SKM-1 (cell line): ENCODE measurements around the gene HELZ2.

ENCODE experiments used
- DNase-seq: peaks from one replicate; lab custom pipeline; 2025; ENCODE audit not compliant: unreplicated experiment; lab: John Stamatoyannopoulos, UW

Gene HELZ2

DNA sequence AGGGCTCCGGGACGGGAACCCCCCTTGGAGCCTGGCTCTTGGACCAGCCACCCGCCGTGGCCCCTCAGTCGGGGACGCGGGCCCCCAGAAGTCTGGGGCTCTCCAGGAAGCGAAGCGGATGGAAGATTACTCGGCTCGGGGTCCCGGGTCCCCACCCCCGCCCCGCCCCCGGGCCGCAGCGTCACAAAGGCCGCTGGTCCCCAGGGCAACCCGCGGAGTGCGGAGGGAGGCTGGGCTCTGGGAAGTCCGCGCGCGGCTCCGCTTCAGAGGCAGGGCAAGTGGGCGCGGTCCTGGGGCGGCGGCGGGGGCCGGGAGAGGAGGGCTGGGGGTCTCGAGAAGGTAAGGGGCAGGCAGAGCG is 20.1 kb downstream of the HELZ2 start, which contains the start of gene FNDC11:
Gene FNDC11, plus strand, starts transcription at position 227 of the 358 bp plus-strand sequence. CDS start 1,505 bp downstream, outside the sequence.
- no peak for DNase-seq

DNA sequence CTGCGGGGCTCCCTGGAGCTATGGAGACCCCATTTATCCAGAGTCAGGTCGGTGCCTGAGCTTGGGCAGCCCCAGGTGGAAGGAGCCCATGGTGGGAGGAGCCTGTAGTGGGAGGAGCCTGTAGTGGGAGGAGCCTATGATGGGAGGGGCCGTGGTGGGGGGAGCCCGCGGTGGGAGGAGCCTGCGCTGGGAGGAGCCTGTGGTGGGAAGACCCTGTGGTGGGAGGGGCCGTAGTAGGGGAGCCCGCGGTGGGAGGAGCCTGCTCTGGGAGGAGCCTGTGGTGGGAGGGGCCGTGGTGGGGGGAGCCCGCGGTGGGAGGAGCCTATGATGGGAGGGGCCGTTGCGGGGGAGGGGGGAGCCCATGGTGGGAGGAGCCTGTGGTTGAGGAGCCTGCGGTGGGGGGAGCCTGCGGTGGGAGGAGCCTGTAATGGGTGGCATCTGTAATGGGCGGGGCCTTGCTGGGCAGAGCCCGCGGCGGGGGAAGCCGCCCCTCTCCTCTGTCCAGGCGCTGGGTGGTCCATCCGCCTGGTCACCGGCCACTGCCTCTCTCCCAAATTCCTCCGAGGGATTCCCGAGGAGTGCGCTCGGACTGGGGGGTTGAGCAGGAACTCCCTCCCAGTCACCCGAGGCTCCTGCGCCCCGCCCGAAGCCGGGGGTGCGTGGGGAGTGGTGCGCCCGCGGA is 20.6 kb downstream of the HELZ2 start:
- peak; percentile 21 for DNase-seq

DNA sequence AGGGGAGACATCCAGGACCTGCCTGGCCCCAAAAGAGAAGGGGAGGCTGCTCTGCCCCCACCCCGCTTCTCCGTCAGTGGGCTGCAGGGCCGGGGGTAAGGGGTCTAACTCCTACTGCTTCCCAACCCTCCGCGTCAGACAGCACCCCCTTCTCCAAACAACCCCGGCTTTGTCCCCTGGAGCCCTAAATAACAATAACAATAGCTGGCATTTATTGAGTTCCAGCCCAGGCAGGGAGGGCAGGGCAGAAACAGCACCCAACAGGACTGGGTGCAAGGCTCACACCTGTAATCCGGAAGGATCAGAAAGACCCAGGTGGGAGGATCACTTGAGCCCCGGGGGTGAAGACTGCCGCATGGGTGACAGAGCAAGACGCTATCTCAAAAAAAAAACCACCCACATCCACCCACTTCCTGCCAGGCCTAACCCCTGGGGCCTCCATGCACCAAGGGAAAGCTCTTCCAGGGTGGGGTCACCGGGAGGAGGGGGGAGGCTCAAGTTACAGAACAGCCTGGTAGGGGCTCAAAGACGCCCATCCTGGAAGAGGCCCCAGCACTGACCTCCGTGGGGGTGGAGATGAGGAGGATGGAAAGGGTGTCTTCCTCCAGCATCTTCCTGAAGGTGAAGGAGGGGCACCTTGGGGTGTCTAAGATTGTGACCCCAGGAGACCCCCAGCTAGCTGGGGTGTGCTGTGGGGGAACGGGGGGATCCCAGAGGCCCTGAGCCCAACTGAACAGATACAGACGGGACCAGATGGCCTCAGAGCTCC is 21.4 kb downstream of the HELZ2 start:
- no peak for DNase-seq

DNA sequence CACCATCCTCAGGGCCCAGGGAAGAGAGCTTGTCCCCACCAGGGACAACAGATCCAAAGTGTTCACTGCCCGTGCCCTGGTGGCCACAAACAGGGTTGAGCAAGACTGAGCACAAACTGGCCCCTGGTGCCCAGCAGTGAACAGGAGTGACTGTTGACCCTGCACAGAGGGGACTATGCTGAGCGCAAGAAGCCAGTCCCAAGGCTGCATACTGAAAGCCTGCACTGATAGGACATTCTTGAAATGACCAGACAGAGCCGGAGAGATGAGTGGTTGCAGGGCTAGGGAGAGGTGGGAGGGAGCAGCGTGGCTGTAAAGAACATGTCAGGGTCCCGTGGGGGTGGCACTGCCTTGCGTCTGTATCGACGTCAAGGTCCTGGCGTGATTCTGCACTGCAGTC is 23.0 kb downstream of the HELZ2 start:
- no peak for DNase-seq

DNA sequence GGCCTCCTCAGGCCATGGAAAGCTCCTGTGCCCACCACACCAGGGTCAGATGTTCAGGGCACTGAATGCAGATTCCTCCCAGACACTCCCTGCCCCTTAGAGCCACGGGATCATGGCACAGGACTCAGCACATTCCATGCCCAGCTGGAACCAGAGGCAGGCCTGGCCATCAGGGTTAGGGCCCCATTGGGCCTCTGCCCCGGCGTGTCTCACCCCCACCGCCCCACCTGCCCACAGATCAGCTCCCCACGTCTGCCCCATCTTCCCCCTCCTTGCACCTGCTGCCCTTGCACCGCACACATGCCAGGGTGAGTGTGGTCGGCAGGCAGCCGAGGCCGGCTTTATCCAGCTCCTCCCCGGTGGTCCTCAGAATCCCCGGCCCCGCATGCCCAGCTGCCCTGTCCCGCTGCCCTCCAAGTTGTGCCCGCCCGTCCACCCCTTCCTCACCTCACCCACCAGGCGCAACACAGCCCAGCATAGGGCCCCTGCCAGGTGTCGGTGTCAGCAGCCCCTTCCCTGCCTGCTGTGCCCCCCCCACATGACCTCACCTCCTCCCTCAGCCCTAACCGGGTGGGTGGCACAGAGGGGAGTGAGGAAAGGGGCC is 24.3 kb downstream of the HELZ2 start:
- DNase-seq, result no peak

DNA sequence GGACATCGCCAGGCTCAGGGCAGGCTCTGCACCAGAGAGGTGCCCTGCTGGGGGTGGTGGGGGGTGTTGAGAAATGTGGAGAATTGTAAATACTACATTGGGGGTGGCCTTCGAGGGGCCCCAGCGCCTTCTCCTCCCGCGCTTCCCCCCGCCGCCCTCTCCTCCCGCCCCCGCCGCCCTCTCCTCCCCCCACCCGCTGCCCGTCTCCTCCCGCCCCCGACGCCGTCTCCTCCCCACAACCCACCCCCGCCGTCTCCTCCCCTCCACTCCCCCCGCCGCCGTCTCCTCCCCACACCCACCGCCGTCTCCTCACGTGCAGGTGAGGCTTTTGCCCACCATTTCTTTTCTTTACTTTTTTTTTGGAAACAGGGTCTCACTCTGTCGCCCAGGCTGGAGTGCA is 25.0 kb downstream of the HELZ2 start:
- DNase-seq, result no peak

DNA sequence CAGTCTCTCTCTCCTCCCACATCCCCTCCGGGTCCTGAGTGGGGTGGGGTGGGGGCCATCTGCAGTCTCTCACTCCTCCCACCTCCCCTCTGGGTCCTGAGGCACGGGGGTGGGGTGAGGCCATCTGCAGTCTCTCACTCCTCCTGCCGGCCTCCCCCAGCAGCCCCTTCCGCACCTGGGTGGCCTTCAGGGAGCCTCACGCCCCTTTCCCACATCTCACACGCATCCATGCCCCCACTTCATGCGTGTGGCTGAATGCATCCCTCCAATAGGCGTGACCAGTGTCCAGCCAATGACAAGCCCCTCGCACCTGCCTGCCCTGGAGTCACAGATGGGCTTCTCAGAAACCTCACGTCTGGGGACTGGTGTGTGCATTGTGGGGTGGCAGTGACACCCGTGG is 25.5 kb downstream of the HELZ2 start:
- no peak for DNase-seq

DNA sequence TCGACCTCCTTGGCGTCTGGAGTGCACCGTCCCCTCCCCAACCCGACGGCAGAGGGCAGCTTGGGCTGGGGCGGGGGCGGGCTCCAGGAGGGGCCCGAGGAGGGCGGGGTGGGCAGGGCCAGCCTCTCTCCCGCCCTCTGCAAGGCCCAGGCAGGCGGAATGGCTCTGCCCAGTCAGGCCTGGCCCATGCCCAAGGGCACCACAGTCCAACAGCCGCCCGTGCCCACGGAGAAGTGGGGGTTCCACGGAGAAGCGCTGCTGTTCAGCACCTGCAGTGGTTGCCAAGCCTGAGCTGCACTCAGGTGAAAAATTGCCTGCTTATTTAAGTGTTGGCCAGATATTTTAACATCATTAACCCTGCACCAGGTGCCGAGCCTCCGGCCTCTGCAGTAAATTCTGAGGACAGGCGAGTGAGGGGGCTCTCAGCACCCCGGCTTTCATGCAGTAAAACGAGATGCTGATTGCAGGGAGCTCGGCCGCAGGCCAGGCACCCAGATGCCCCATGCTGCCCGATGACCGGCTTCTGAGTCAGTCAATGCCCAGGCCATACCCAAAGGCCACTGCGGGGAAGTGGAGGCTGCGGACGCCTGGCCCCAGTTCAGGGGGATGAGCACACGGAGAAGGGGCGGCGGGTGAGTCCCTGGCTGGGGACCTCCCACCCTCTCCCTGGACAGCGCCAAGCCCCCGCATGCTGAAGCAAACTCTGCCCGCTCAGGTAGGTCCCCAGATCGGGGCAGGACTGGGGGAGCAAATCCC is 26.1 kb downstream of the HELZ2 start, which contains the start of gene SRMS:
Gene SRMS, minus strand, starts transcription at position 25 of the 756 bp plus-strand sequence. CDS start 286 bp downstream, outside the sequence.
- DNase-seq, result no peak

DNA sequence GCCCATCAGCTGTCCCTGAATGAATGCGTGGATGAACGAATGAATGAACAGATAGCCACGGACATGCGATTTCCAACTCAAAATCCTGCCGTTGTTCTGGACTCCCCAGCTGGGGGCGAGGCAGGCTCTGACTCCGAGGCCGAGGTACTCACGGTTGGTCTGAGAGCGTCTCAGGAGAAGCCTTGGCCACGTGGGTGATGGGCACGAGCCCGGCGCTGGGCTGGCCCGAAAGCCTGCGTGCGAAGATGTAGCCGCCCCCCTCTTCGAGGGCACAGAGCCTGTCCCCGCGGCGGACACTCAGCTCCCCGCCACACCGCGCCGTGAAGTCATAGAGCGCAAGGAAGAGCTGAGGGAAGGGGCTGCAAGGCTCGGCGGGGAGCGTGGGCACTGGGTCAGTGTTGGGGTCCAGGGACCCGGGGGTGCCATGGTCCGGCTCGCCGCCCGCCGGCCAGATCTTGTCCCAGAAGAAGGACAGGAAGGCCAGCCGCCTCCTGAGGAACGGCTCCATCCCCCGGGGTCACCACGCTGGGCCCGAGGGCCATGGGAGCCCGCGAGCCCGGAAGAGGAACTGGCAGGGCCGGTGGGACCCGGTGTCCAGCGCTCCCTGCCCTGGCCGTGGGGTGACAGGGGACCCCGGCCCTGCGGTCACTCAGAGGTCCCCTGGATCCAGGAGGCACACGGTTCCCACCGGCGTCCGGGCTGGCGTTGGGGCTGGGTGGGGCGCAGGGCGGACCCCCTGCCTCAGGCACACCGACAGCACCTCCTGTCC is 26.9 kb downstream of the HELZ2 start:
- no peak for DNase-seq

DNA sequence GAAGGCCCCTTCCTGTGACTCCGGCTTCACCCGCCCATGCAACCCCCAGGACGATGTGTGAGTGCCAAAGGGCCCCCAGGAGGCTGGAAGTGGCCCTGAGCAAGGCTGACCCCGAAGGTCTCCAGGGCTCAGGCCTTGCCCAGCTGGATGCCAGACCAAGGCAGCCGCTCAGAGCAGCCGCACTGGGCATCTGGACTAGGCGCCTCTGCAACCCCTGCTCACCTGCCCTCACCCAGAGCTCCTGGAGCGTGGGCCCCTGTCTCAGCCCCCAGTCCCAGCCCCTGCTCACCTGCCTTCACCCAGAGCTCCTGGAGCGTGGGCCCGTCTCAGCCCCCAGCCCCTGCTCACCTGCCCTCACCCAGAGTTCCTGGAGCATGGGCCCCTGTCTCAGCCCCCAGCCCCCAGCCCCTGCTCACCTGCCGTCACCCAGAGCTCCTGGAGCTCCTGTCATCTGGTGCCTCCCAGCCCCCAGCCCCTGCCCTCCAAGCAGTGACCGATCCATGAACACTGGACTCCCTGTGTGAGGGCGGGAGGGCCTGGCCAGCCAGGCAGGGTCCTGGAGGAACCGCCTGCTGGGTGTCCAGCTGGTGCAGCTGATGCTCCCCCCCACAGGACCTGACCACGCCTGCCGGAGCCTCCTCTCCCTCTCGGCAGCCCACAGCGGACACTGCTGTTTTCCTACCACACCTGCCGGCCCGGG is 27.6 kb downstream of the HELZ2 start:
- DNase-seq, result no peak

DNA sequence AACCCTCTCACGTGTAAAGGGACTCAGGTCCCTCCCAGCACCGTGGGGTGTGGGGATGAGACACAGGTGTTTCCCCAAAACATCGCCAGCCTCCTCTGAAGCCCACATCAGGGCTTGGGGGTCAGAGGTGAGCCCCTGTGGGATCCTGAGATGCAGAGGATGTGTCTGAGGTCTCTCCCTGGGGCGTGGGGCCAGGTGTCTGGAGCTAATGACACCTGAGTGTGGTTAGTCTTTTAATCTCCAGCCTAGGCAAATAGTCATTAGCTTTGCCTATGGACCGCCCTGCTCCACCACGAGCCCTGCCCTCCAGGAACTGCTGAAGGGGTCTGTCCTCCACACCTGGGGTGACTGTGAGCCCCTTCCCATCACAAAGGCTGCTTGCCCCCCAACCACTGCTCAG is 28.2 kb downstream of the HELZ2 start:
- no peak for DNase-seq

DNA sequence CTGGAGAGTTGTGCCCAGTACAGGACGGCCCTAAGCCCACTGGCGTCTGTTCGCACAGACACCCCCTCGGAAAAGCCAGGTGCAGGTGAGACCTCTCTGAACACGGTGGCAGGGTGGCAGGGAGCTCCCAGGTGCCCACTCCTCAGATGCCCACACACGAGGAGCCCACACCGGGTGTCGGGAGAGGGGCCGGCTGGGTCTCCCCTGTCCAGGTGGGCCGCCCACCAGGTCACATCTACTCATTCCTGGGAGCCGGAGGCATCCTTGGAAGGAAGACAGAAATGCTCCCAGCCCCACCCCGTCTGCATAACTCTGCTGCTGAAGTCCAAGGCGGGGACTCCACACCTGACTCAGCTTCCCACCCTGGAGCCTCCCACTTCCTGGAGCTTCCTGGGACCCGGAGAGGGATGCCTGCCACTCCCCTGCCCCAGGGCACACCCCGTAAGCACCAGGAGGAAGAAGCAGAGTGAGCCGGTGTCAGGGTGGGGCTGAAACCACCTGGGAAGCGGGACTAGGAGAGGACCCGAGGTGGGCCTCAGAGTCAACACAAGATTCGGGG is 29.0 kb downstream of the HELZ2 start:
- DNase-seq, result no peak

DNA sequence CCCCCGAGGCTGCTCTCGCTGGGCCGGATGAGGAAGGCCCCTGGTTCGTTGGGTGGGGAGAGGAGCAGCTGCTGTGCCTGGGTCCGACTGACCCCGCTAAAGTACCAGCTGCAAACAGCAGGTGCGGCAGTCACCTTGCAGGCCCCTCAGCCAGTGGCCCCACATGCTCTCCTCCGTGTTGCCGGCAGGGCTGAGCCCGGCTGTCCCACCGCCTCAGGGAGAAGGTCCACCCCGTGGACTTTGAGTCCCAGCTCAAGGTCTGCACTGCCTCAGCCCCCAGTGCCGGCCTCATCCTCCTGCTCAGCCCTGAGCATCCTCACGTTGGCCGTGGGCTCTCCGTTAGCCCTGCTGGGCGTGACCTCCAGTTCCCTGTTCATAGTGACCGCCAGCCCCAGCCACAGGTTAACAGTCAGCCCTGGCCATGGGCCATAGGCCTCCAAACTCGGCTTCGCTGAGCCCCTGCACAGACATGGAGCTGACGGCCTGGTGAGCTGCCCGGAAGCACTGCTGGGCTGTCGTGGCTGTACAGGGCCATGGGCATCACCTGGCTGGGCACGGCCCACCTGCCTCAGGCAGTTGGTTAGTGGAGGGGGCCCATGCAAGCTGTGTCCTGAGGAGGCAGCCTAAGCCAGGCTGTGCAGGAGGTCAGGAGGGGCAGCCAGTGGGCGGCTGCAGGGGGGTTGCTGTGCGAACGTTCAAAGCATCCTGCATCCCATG is 29.6 kb downstream of the HELZ2 start:
- DNase-seq, result no peak

DNA sequence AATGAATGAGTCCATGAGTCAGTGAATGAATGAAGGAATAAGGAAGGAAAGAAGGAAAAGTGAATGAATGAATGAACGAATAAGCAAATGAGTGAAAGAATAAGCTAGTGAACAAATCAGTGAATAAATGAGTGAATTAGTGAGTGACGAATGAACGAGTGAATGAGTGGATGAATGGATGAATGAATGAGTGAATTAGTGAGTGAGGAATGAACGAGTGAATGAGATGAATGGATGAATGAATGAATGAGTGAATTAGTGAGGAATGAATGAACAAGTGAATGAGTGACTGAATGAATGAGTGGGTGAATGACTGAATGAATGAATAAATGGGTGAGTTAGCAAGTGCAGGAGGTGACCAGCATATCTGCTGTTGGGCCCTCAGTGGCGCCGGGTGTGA is 30.3 kb downstream of the HELZ2 start:
- DNase-seq, result no peak

DNA sequence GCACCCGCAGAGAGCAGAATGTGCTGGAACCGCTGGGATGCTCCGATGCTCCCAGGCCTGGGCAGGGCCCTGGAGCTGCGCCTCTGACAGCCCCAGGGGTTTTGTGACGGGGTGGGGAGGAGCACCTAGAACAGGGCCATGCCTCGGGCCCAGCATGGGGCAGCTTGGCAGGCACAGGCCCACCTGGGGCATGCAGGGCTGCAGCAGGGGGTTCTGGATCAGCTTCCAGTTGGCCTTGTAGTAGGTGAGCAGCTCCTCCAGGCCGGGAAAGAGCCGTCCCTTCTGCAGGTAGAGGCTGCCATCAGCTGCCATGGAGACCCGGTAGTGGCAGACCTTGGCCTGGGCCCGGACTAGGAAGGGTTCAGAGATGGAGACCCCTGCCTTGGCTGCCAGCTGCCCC is 30.9 kb downstream of the HELZ2 start:
- no peak for DNase-seq

DNA sequence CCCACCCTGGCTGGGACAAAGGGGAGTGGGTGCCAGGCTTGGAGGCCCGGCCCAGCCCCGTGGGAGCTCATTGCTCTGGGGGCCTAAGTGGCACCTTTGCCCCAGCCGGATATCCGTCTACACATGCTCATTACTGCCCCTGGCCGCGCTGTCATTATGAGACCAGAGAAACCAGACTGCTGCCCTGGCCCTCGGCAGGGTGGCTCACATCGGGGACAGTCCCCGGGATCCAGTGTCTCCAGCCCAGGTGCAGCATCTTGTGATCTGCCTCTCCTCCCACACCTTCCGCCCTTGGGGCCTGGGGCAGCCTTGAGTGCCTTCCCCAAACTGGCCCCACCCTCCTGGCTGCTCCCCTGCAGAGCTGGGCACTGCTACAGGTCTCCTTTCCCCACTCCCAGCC is 31.3 kb downstream of the HELZ2 start:
- DNase-seq, result no peak

DNA sequence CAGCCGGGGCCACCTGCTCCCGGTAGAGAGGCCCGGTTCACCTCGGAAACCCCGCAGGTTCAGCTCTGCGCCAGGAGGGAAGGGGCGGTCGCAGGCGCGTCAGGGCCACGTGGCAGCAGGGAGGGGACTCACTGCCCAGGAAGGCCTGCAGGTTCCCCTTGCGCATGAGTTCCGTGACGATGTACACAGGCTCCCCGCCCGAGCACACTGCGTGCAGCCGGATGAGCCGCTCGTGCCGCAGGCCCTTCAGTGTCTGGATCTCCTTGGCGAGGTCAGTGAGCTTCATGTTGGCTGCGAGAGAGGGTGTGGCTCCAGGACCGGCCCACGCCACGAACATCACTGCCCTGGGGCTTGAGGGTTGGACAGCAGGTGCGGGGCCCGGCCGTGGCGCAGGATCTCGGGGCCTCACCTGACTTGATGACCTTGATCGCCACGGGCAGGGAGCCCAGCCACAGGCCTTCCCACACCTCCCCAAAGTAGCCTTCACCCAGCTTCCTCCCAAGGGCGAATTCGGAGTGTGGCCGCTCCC is 31.9 kb downstream of the HELZ2 start:
- DNase-seq, result no peak

DNA sequence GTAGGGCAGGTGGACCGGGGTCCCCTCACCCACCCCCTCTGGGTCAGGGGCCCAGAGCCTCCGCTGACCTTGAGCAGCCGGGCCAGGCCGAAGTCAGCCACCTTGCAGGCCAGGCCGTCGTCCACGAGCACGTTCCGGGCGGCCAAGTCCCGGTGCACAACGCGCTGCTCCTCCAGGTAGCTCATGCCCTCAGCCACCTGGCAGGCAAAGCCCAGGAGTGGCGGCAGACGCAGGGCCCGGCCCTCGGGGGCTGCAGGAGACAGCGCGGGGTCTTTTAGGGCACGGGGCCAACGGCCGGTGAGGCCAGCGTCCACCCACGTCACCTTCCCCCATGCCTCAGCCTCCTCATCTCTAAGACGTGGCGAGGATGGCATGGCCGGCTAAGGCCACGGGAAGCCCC is 32.7 kb downstream of the HELZ2 start:
- DNase-seq, result no peak
